Raji (cell line): ENCODE results near the gene HYLS1.

Experiments
- POLR2A ChIP-seq: IDR thresholded peaks from 2 replicates; pipeline ENCODE4 v1.6.1; 2011; ENCODE audit warnings: low read depth, low read length, control low read depth; ENCODE audit not compliant: insufficient read depth

Gene HYLS1

GRCh38 chr11:125925247-125925740, 37.8 kb downstream of the HYLS1 start:
- TF ChIP-seq POLR2A, result no peak

GRCh38 chr11:125925804-125926203, 38.3 kb downstream of the HYLS1 start:
- TF ChIP-seq POLR2A, result no peak

- TF ChIP-seq POLR2A, result no peak
Observed at GRCh38 chr11:125926682-125927081, 39.2 kb downstream of the HYLS1 start.

GRCh38 chr11:125929445-125930075, 42.1 kb downstream of the HYLS1 start:
- no peak for TF ChIP-seq POLR2A

- no peak for TF ChIP-seq POLR2A
Observed at GRCh38 chr11:125930076-125930450, 42.6 kb downstream of the HYLS1 start.

- TF ChIP-seq POLR2A, result no peak
Observed at GRCh38 chr11:125931116-125931515, 43.6 kb downstream of the HYLS1 start.

GRCh38 chr11:125931668-125932067, 44.2 kb downstream of the HYLS1 start:
- no peak for TF ChIP-seq POLR2A

- TF ChIP-seq POLR2A, result no peak
Observed at GRCh38 chr11:125932301-125932700, 44.8 kb downstream of the HYLS1 start.

- TF ChIP-seq POLR2A, result no peak
Observed at GRCh38 chr11:125933030-125933813, 45.8 kb downstream of the HYLS1 start.

GRCh38 chr11:125934473-125934872, 47.0 kb downstream of the HYLS1 start:
- no peak for TF ChIP-seq POLR2A

GRCh38 chr11:125935056-125935455, 47.6 kb downstream of the HYLS1 start:
- TF ChIP-seq POLR2A, result no peak

GRCh38 chr11:125935618-125936199, 48.2 kb downstream of the HYLS1 start:
- TF ChIP-seq POLR2A, result no peak

- no peak for TF ChIP-seq POLR2A
Observed at GRCh38 chr11:125938418-125938817, 51.0 kb downstream of the HYLS1 start.

- no peak for TF ChIP-seq POLR2A
Observed at GRCh38 chr11:125939081-125939521, 51.6 kb downstream of the HYLS1 start.

- TF ChIP-seq POLR2A, result no peak
Observed at GRCh38 chr11:125940145-125940544, 52.7 kb downstream of the HYLS1 start.

- no peak for TF ChIP-seq POLR2A
Observed at GRCh38 chr11:125941267-125941618, 53.8 kb downstream of the HYLS1 start.
